A549 (cell line): Measurements from ENCODE around the gene SLC16A5.

ENCODE experiments used
- CBX2 ChIP-seq: fragments of 200-600 bp; sonication (generic); IDR thresholded peaks from 2 replicates; pipeline ENCODE4 v1.6.1; 2016; ENCODE audit warnings: low read depth, mild to moderate bottlenecking, borderline replicate concordance
- CEBPB ChIP-seq, 2 experiments: fragments of >200 bp in 1 of 2; sonication (Bioruptor Twin) in 1 of 2; formaldehyde crosslinking in 1 of 2; IDR thresholded peaks; 2 replicates each; pipeline ENCODE4 v1.6.1; 2012 to 2016
- CTCF ChIP-seq: fragments of >200 bp; sonication (Bioruptor Twin); formaldehyde crosslinking; IDR thresholded peaks from 3 replicates; pipeline ENCODE4 v1.5.1; 2016
- MAZ ChIP-seq: fragments of 150-350 bp; IDR thresholded peaks from 2 replicates; pipeline ENCODE4 v1.6.1; 2014; ENCODE audit warnings: antibody characterized with exemption, low read depth, low read length, borderline replicate concordance
- MYC ChIP-seq: IDR thresholded peaks from 2 replicates; pipeline ENCODE4 v1.6.1; 2012; ENCODE audit warnings: mild to moderate bottlenecking, inconsistent platforms, low read length, improper control_type of control experiment, borderline replicate concordance
- POLR2A ChIP-seq: IDR thresholded peaks from 2 replicates; pipeline ENCODE4 v1.6.1; 2012; ENCODE audit warnings: mild to moderate bottlenecking, low read length
- TF ChIP-seq, protein P1 (sequence below): IDR thresholded peaks from 2 replicates; pipeline ENCODE4 v1.6.1; 2012

DNA sequence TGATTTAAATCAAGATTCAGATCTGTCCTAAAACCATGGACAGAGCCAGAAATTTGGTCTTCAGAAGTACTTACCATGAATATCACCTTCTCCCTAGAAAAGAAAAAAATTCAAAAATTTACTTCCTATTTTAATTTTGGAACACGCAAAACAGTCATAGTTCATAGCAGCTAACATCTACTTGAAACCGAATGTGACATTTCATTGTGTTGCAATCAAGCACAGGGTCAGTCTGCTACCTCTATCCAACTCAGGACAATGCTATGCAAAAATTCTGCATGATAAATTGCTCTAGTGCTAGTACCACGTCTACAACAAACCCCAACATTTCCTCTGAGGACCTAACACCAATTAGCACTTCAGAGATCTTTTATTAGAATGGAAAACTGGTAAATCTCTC, 58.8 kb downstream of the SLC16A5 start:
- no peak for TF ChIP-seq CBX2
- TF ChIP-seq, protein P1, sequence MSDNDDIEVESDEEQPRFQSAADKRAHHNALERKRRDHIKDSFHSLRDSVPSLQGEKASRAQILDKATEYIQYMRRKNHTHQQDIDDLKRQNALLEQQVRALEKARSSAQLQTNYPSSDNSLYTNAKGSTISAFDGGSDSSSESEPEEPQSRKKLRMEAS, result no peak
- no peak for TF ChIP-seq CTCF
- no peak for TF ChIP-seq MAZ
- no peak for TF ChIP-seq POLR2A
- TF ChIP-seq CEBPB (IDR thresholded peaks at IDR 0.05), result no peak
- TF ChIP-seq MYC, result no peak
